Adipose tissue (tissue), 3 donors: Measurements from ENCODE around the gene TCAF1. TPM values are rescaled to one million over a fixed set of nuclear protein-coding genes. Genes with fewer than 3 reads are reported as not detected.
"Not testable (repeated sequence)": the region's sequence is repeated elsewhere in the genome, so short reads cannot be mapped to it uniquely, and the experiment has no call there.

Source experiments
- H3K27ac ChIP-seq: one replicate; pipeline ENCODE4 v1.5.1; 2013; ENCODE audit warnings: low read depth, low read length
- WGBS, 3 donors: extraction: QIAGEN DNeasy Blood & Tissue Kit; methylation state at CpG; one replicate each; pipeline ENCODE4 v1.1.7; 2013; 5-methylcytosine and 5-hydroxymethylcytosine counted together
- polyA plus RNA-seq, 3 donors: library from polyadenylated mRNA; stranded (reverse); fragments of 200-250 nt; gene quantifications; one replicate each; pipeline ENCODE4 v1.2.3, GENCODE V29; 2013
- donor health status: healthy with polysubstance abuse.
- donor health status: Bipolar disorder and iron deficiency.
- donor health status: healthy.

Gene TCAF1
- polyA plus RNA-seq, 3 donors = 12.2 to 42.3 (median 21.8) TPM

DNA sequence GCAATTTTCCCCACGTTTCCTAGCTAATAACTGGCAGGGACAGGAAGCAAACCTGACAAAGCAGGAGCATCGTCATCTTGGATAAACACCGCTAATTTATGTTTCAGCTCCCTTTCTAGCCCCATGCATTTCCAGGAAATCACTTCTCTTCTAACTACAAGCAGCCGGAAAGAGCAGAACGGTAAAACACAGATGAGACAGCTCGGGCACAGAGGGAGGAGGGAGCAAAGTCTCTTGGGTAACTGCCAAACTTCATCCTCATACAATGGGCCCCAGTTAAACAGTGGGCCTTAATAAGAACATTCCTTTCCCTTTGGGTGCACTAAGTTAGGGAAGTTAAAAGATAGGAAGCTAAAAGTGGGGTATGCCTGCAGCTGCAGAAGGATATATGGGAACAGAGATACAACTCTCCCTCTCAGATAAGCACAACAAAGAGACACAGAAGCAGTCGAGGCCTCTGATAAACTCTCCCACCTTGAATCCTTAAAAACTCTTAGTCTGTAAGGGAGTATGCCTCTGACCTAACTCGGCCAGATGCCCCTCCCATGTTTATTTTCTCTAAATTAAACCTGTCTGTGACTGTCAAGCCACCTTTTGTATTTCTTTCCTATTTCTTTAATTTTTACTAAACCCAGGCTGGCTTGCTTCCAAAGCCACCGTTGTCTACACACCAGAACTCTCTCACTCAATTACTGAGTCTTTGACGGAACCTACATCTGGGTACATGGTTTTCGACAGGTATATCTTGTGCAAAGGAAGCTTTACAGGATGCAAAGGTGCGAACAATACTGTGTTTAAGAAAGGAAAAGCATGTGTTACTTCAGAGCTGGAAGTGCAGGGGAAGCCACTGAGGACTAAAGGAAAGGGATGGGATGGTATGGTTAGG is 80.3 kb downstream of the TCAF1 start:
- WGBS, 3 donors = 31 to 33% methylated on average over 1 of the region's 12 CpGs; no CpG with 5 or more reads in 1 of the 3 donors
- H3K27ac ChIP-seq = not testable (repeated sequence)

DNA sequence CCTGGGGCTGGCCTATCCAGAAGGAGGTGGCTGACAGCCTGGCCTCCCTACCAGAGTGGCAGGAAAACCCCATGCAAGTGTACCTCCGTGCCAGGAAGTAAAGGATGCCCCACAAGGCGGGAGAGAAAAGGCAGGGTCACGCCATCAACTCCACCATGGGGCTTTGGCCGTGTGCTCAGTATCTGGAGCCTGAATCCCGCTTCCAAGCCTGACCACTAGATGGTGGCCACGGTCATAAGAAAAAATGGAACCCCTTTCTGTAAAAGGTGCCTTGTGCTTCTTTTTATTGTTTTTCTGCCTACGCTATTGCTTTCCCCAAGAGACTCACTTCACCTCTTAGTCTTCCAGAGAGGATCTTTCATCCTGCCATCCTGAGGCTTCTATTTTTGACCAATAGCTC is 84.1 kb downstream of the TCAF1 start:
- no CpG with 5 or more reads among the region's 7 CpGs for WGBS, 3 donors
- H3K27ac ChIP-seq = not testable (repeated sequence)

DNA sequence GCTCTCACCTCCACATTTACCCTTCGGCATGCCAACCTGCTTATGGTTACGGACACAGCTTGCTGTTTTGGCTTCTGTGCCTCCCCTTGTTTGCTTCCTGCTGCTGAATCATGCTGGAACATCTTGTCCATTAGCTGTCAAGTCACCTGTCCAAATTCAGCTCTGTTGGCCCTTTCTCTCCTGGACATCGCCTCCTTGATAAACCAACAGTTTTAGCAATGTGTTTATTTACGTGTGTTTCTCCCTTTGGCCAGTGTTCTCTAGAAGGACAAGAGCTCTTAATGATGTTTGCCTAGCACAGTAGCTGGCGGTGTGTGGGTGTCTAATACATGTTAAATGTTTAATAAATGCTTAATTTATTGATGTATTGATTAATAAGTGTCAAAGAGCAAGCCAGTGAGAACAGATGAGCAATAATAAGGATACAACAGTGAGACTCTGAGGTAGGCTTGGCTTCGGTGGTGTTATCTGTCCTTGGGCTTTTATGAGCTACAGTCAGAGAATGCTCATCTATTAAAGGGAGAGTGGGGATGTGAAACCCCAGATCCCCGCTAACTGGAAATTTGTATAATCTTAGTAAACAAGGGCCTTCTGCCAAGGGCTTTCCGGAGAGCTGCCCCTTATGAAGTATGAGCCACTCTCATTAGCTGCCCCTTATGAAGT is 85.4 kb downstream of the TCAF1 start:
- WGBS, 3 donors = 47 to 100% (median 87%) methylated on average over 1 to 3 of the region's 8 CpGs
- not testable (repeated sequence) for H3K27ac ChIP-seq

DNA sequence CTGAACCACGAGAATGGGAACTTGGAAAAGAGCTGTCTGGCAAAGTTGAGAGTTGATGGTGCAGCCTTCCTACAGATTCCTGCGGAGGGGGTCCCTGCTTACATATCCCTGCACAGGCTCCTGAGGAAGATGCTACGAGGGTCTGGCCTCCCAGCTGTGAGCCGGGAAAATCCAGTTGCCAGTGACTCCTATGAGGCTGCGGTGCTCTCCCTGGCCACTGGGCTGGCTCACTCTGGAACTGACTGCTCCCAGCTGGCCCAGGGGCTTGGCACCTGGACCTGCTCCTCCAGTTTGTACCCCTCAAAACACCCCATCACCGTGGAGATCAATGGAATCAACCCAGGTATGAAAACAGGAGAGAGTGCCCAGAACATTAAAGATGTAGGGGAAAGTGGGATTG is 91.3 kb downstream of the TCAF1 start:
- no CpG with 5 or more reads among the region's 6 CpGs for WGBS, 3 donors

DNA sequence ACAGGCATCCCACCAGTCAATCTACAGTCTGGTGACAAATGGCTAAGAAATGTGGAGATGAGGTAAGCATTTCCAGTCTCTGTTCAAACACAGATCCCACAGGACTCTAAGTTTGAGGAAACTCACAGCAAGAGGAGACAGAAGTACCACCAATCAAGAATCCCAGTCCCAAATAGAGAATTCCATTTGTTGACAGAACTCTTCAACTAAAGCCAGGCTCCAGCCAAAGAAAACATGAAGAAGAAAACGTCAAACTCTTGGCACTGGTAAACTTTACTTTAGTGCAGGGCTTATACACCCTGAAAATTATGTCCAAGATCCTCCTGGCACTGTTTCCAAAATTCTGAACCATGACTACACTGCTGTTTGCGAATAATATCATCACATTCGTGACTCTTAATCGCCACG is 95.3 kb downstream of the TCAF1 start:
- H3K27ac ChIP-seq = not testable (repeated sequence)
- WGBS, 3 donors = no CpG with 5 or more reads among the region's 5 CpGs

More for the DNA sequence above, 91.3 kb downstream of the TCAF1 start:
- not testable (repeated sequence) for H3K27ac ChIP-seq

Other genes starting within 250 kb of the TCAF1 start
- under 1 TPM in 1 of 3 donors, not detected in 2; 0.03 TPM for gene CTAGE6, start 144.5 kb downstream of the TCAF1 start, polyA plus RNA-seq
- not detected for gene OR2F2, start 33.1 kb upstream of the TCAF1 start, polyA plus RNA-seq
- not detected for gene OR2F1, start 52.7 kb upstream of the TCAF1 start, polyA plus RNA-seq
- under 1 TPM in 1 of 3 donors, not detected in 2; 0.03 TPM for gene OR6B1, start 98.1 kb upstream of the TCAF1 start, polyA plus RNA-seq
- not detected for gene OR2A5, start 146.8 kb upstream of the TCAF1 start, polyA plus RNA-seq
- gene OR2A25, start 167.6 kb upstream of the TCAF1 start, polyA plus RNA-seq = not detected
- gene OR2A12, start 184.1 kb upstream of the TCAF1 start, polyA plus RNA-seq = not detected
- gene OR2A2, start 207.4 kb upstream of the TCAF1 start, polyA plus RNA-seq = not detected
- not detected for gene OR2A14, start 221.0 kb upstream of the TCAF1 start, polyA plus RNA-seq